ENCODE data around the gene FAM227B.
"Not testable (repeated sequence)": the region's sequence is repeated elsewhere in the genome, so short reads cannot be mapped to it uniquely, and the experiment has no call there.

GRCh38 chr15:49550342-49550741 lies 70.3 kb downstream of the FAM227B start:
- TF ChIP-seq CTCF (optimal IDR thresholded peaks at IDR 0.05 in 1 of 3, IDR thresholded peaks at IDR 0.05 in 1 of 3, conservative IDR thresholded peaks at IDR 0.05 in 1 of 3; ENCODE audit: extremely low read depth in 1 of 3, insufficient read depth in 2 of 3, low read length in 3 of 3); EZH2 (IDR thresholded peaks at IDR 0.05; ENCODE audit: low read length): not testable (repeated sequence)
